Measurements from ENCODE around the gene COASY. TPM values are rescaled to one million over a fixed set of nuclear protein-coding genes. Genes with fewer than 3 reads are reported as not detected.
"Not testable (repeated sequence)": the region's sequence is repeated elsewhere in the genome, so short reads cannot be mapped to it uniquely, and the experiment has no call there.

Gene COASY
- total RNA-seq, 6 experiments from 2014 or later = 48.1 to 70.5 (median 60.9) TPM

- WGBS (ENCODE audit: insufficient coverage, low coverage, low lambda C conversion rate, missing lambda C conversion rate) = 92% methylated on average over 2 of the region's 5 CpGs
- TF ChIP-seq CTCF (IDR thresholded peaks at IDR 0.05) (no peak), POLR2A (IDR thresholded peaks at IDR 0.05) (no peak)
- DNase-seq = peak in 1 of 3 donors; percentile 29
- ATAC-seq = no peak
- H3K9me3 ChIP-seq = no peaks in the 10 kb centered on the region
- intact Hi-C loops (cut with DNase I) = no loop called here
- H3K36me3 ChIP-seq = peaks cover 0 to 16% (median 4%) of the 10 kb centered on the region in 4 donors
- H3K27ac ChIP-seq = no peak overlapping the region
- peaks cover 0 to 37% (median 14%) of the 10 kb centered on the region in 4 donors for H3K4me1 ChIP-seq
- H3K4me3 ChIP-seq = no peak overlapping the region
- no peaks in the 10 kb centered on the region for H3K27me3 ChIP-seq
Measured at GRCh38 chr17:42537826-42538451, 24.0 kb upstream of the COASY start.

GRCh38 chr17:42538482-42538881, 23.5 kb upstream of the COASY start:
- Histone ChIP-seq H3K36me3 (peaks cover 0 to 20% (median 7%) of the 10 kb centered on the region in 4 donors), H3K4me1 (peaks cover 0 to 33% (median 12%) of the 10 kb centered on the region in 4 donors), H3K27me3 (no peaks in the 10 kb centered on the region), H3K4me3 (no peak overlapping the region), H3K9me3 (no peaks in the 10 kb centered on the region), H3K27ac (no peak overlapping the region)
- WGBS (ENCODE audit: insufficient coverage, low coverage, low lambda C conversion rate, missing lambda C conversion rate) = 100% methylated on average over 2 of the region's 14 CpGs
- ATAC-seq = no peak
- intact Hi-C loops (cut with DNase I) = no loop called here
- DNase-seq = peak in 1 of 3 donors; percentile 56
- TF ChIP-seq CTCF (IDR thresholded peaks at IDR 0.05) = no peak
- TF ChIP-seq POLR2A (IDR thresholded peaks at IDR 0.05) = no peak

GRCh38 chr17:42540558-42540957, 21.4 kb upstream of the COASY start:
- WGBS (ENCODE audit: insufficient coverage, low coverage, low lambda C conversion rate, missing lambda C conversion rate) = 87% methylated on average over 3 of the region's 4 CpGs
- H3K27me3 ChIP-seq; DNase-seq; H3K4me3 ChIP-seq; intact Hi-C loops (cut with DNase I); ATAC-seq; H3K9me3 ChIP-seq: not testable (repeated sequence)
- Histone ChIP-seq H3K4me1 (peaks cover 0 to 35% (median 14%) of the 10 kb centered on the region in 4 donors), H3K36me3 (peaks cover 0 to 20% (median 8%) of the 10 kb centered on the region in 4 donors), H3K27ac (peak overlapping the region in 1 of 3 donors; percentile 67)

GRCh38 chr17:42541041-42541833, 20.7 kb upstream of the COASY start:
- 46% methylated on average over 12 of the region's 17 CpGs for WGBS (ENCODE audit: insufficient coverage, low coverage, low lambda C conversion rate, missing lambda C conversion rate)
- H3K36me3 ChIP-seq = peaks cover 0 to 20% (median 8%) of the 10 kb centered on the region in 4 donors
- no peaks in the 10 kb centered on the region for H3K9me3 ChIP-seq
- intact Hi-C loops (cut with DNase I) = no loop called here
- no peak overlapping the region for H3K4me3 ChIP-seq
- H3K27ac ChIP-seq = peak overlapping the region in 2 of 3 donors; percentile 67
- peak in 2 of 3 donors; percentile 31 to 65 for DNase-seq
- TF ChIP-seq POLR2A (IDR thresholded peaks at IDR 0.05) (peak; percentile 60), CTCF (IDR thresholded peaks at IDR 0.05) (no peak)
- peak; percentile 6 to 62 (median 48) for ATAC-seq
- H3K27me3 ChIP-seq = no peaks in the 10 kb centered on the region
- H3K4me1 ChIP-seq = peaks cover 0 to 35% (median 14%) of the 10 kb centered on the region in 4 donors

All from right lobe of liver (tissue), 6 donors.